Thyroid gland (tissue), 4 donors: ENCODE results near the gene EPHA10. TPM values are rescaled to one million over a fixed set of nuclear protein-coding genes. Genes with fewer than 3 reads are reported as not detected.

Experiments used
- DNase-seq, 2 donors: peaks; one replicate each; pipeline ENCODE4 v3.0.0-alpha.2; 2019
- H3K27ac ChIP-seq, 3 donors: fragments of 200-600 bp; sonication (generic); 1 replicate in 2 of 3; 2 replicates in 1 of 3; pipeline ENCODE4 v1.5.1; 2016 to 2019; ENCODE audit warnings: mild to moderate bottlenecking in 1 of 3, moderate library complexity in 1 of 3
- H3K27me3 ChIP-seq: fragments of 200-600 bp; sonication (generic); one replicate; pipeline ENCODE4 v1.5.1; 2019
- H3K36me3 ChIP-seq, 2 donors: fragments of 200-600 bp; sonication (generic); one replicate each; pipeline ENCODE4 v1.5.1; 2016 to 2019
- H3K4me1 ChIP-seq, 2 donors: fragments of 200-600 bp; sonication (generic); one replicate each; pipeline ENCODE4 v1.5.1; 2017 to 2019
- H3K4me3 ChIP-seq, 3 donors: fragments of 200-600 bp; sonication (generic); replicated peaks in 1 of 3; 1 replicate in 2 of 3; 2 replicates in 1 of 3; pipeline ENCODE4 v1.5.1; 2016; ENCODE audit warnings: mild to moderate bottlenecking in 1 of 3
- H3K9me3 ChIP-seq: fragments of 200-600 bp; sonication (generic); one replicate; pipeline ENCODE4 v1.5.1; 2017
- POLR2A ChIP-seq, 2 donors: fragments of 450-650 bp; IDR thresholded peaks; one replicate each; pipeline ENCODE4 v1.6.1; 2017; ENCODE audit warnings: antibody characterized with exemption in 2 of 2, mild to moderate bottlenecking in 2 of 2, moderate library complexity in 1 of 2
- WGBS, 2 donors: methylation state at CpG; one replicate each; pipeline ENCODE4 v1.1.5; 2017; 5-methylcytosine and 5-hydroxymethylcytosine counted together
- intact Hi-C: fragments of 100-400 bp; cut with DNase I; formaldehyde crosslinking; loops from one replicate; pipeline ENCODE4 v1.15.1; 2023
- total RNA-seq, 4 donors: library from RNA; depleted of rRNA; stranded (reverse); fragments of >200 nt; gene quantifications; one replicate each; pipeline ENCODE4 v1.2.3, GENCODE V29; 2016
- TF ChIP-seq, protein P1 (sequence below), 6 experiments: fragments of 200-600 bp in 3 of 6; fragments of 450-650 bp in 3 of 6; sonication (generic) in 3 of 6; IDR thresholded peaks; one replicate each; pipeline ENCODE4 v1.5.1; 2016 to 2019; ENCODE audit warnings: antibody characterized with exemption in 6 of 6, mild to moderate bottlenecking in 2 of 6, inconsistent platforms in 1 of 6, moderate library complexity in 1 of 6

EPHA10 gene
- total RNA-seq, 4 donors from 2014 or later, result 0.11 to 0.54 (median 0.54) TPM; not detected in 1

DNA sequence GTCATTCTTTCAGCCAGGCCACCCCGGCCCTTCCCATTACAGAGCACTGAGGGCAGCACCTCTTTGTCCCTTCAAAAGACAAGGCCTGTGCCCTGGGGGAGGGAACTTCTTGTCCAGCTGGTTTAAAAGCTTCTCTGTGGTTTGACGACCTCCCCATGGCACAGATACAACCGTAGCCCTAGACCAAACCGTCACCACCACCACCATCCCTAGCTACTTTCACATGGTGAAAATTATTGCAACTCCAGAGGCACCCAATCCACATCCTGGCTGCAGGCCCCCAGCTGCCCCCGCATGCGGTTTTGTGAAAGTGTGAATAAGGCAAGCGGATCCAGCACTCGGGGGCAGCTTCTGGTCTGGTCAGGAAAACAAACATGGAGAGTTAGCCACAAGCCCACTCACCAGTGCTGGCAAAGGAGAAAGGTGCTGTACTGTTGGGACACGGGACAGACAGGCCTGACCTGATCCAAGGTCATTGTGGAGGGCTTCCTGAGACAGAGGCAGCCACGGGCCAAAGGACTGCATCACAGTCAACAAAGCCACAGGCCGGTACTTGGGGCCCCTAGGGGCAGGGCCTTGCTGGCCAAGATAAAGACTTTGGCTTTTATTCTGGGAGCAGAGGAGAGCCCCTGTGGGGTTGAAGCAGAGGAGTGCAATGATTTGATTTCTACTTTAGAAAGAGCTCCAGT is 41.4 kb downstream of the EPHA10 start:
- intact Hi-C loops, result no loop called here
- TF ChIP-seq, protein P1, sequence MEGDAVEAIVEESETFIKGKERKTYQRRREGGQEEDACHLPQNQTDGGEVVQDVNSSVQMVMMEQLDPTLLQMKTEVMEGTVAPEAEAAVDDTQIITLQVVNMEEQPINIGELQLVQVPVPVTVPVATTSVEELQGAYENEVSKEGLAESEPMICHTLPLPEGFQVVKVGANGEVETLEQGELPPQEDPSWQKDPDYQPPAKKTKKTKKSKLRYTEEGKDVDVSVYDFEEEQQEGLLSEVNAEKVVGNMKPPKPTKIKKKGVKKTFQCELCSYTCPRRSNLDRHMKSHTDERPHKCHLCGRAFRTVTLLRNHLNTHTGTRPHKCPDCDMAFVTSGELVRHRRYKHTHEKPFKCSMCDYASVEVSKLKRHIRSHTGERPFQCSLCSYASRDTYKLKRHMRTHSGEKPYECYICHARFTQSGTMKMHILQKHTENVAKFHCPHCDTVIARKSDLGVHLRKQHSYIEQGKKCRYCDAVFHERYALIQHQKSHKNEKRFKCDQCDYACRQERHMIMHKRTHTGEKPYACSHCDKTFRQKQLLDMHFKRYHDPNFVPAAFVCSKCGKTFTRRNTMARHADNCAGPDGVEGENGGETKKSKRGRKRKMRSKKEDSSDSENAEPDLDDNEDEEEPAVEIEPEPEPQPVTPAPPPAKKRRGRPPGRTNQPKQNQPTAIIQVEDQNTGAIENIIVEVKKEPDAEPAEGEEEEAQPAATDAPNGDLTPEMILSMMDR (IDR thresholded peaks at IDR 0.05), result no peak
- TF ChIP-seq POLR2A (IDR thresholded peaks at IDR 0.05), result no peak
- Histone ChIP-seq H3K27me3 (no peaks in the 10 kb centered on the region), H3K9me3 (no peaks in the 10 kb centered on the region), H3K4me3 (no peak overlapping the region), H3K4me1 (no peaks in the 10 kb centered on the region), H3K36me3 (no peaks in the 10 kb centered on the region), H3K27ac (no peak overlapping the region)
- 39 to 47% methylated on average over 10 to 11 of the region's 11 CpGs for WGBS, 2 donors
- no peak for DNase-seq

DNA sequence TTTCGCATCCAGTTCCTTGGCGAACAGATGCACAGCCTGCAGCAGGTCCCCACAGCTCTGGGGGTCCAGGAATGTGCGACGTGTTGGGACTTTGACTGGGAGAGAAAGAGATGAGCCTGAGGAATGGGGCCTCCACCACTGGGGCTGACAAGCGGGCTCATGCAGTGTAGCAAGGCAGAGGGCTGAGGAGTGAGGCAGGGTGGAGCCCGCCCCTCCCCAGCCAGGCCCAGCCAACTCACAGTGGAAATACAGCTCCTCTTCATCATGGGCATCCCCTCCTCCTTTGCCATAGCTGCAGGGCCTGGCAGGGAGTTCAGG is 41.9 kb downstream of the EPHA10 start:
- no peak overlapping the region for H3K4me3 ChIP-seq
- no peak overlapping the region for H3K27ac ChIP-seq
- 77 to 82% methylated on average over 4 to 6 of the region's 6 CpGs for WGBS, 2 donors
- DNase-seq, result no peak
- TF ChIP-seq, protein P1 (IDR thresholded peaks at IDR 0.05), result no peak
- no peaks in the 10 kb centered on the region for H3K4me1 ChIP-seq
- H3K36me3 ChIP-seq, result no peaks in the 10 kb centered on the region
- H3K9me3 ChIP-seq, result no peaks in the 10 kb centered on the region
- intact Hi-C loops, result no loop called here
- no peaks in the 10 kb centered on the region for H3K27me3 ChIP-seq

DNA sequence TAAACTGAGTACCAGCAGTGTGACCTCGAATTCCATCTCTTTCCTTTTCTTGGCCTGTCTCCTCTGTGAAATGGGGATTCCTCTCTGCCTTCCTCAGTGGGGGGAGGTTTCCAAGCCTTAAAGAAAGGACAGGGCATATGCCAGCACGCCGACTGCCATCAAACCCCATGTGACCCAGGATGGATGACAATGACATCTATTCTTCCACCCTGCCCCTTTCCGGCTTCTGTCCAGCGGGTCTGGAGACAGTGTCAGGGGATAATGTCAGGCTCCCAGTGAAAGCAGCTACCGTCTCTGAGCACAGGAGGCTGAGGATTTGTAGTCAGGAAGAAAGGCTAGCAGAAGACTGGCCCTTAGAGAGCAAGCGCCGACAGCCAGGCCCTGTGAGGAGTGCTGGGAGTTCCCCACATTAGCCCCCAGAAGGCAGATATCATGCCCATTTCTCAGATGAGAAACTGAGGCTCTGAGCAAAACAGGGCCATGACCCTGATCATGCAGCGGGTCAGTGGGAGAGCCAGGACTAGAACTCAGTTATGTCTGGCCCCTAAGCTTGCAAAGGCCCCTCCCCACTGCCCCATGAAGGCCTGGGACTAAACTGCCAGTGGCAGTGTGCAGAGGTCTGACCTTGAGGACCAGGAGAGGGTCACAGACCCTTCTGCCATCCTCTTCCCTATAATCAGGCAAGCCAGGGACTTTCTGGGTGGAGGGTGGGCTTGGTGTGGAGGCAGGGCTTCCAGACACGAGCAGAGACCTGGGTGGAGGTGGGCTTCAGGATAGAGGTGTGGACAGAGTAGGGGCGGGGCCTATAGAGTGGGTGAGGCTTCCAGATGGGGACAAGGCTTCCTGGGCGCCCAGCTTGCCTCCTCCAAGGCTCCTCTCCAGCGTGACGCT is 42.5 kb downstream of the EPHA10 start:
- no peak overlapping the region for H3K27ac ChIP-seq
- H3K9me3 ChIP-seq, result no peaks in the 10 kb centered on the region
- intact Hi-C loops, result no loop called here
- WGBS, 2 donors, result 58 to 81% methylated on average over 9 to 14 of the region's 14 CpGs
- H3K4me3 ChIP-seq, result no peak overlapping the region
- no peaks in the 10 kb centered on the region for H3K4me1 ChIP-seq
- H3K27me3 ChIP-seq, result no peaks in the 10 kb centered on the region
- no peaks in the 10 kb centered on the region for H3K36me3 ChIP-seq
- TF ChIP-seq, protein P1 (IDR thresholded peaks at IDR 0.05), result no peak
- no peak for TF ChIP-seq POLR2A (IDR thresholded peaks at IDR 0.05)
- no peak for DNase-seq

DNA sequence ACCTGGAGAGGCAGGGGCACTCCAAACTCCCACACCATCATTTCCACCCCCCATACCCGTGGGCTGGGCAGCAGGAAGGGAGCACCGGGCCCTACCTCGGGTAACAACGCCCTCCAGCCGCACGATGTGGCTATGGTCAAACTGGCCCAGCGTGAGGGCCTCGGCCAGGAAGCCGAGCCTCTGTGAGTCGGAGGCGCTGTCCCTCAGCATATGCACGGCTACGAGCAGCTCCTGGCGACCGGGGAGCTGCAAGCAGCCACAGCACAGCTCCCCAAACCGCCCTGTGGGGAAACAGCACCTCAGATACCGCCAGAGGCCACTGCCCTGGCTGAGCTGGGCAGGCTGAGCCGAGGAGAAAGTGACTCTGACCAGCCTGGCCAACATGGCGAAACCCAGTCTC is 43.4 kb downstream of the EPHA10 start:
- no peaks in the 10 kb centered on the region for H3K36me3 ChIP-seq
- H3K9me3 ChIP-seq, result no peaks in the 10 kb centered on the region
- H3K27ac ChIP-seq, result no peak overlapping the region
- no peaks in the 10 kb centered on the region for H3K4me1 ChIP-seq
- no peak for DNase-seq
- TF ChIP-seq POLR2A (IDR thresholded peaks at IDR 0.05), result no peak
- TF ChIP-seq, protein P1 (IDR thresholded peaks at IDR 0.05), result no peak
- no peaks in the 10 kb centered on the region for H3K27me3 ChIP-seq
- intact Hi-C loops, result no loop called here
- no peak overlapping the region for H3K4me3 ChIP-seq
- 30 to 50% methylated on average over 2 to 19 of the region's 19 CpGs for WGBS, 2 donors
